ENCODE data around the gene ITIH2.

The ITIH2 gene

DNA sequence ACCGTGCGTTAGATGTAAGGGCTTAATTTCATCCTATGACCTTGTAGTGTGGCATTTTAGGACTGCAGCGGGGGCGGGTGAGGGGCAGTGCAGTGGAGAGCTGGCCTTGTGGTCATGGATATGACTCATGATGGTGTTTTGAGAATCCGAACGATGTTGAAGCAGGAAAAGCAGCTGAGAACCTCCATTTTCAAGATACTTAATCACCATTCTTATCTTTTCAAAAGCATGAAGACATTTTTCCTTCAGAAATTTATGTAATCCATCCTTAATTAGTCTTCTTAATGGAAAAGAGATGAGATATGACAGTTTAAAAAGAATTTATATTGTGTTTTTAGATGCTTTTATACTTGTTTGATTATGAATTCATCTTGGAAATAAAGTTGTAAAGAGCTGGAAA lies 94.5 kb downstream of the ITIH2 start:
- DNase-seq (ENCODE audit: low read depth, low spot score): peak; percentile 37

Data from smooth muscle cell of the brain vasculature (primary cell).